H7 (cell line): ENCODE measurements around the gene FAM32A. TPM values are rescaled to one million over a fixed set of nuclear protein-coding genes. Genes with fewer than 3 reads are reported as not detected.

Experiments
- DNase-seq: peaks from one replicate; pipeline ENCODE4 v3.0.0; 2012
- H3K27me3 ChIP-seq: 2 replicates; pipeline ENCODE4 v1.6.0; 2011; ENCODE audit warnings: mild to moderate bottlenecking, low read length; ENCODE audit not compliant: control insufficient read depth, insufficient read depth
- H3K36me3 ChIP-seq: replicated peaks from 2 replicates; pipeline ENCODE4 v1.5.1; 2011; ENCODE audit warnings: low read length; ENCODE audit not compliant: control insufficient read depth, insufficient read depth
- H3K4me3 ChIP-seq: 2 replicates; pipeline ENCODE4 v1.5.1; 2011; ENCODE audit warnings: low read depth, mild to moderate bottlenecking, control low read depth, low read length, moderate library complexity; ENCODE audit not compliant: insufficient read depth
- total RNA-seq: library from RNA; depleted of rRNA; stranded (reverse); fragments of >200 nt; shearing (Covaris generic); gene quantifications from 2 replicates; pipeline ENCODE4 v1.2.3, GENCODE V29; 2014

FAM32A gene
- total RNA-seq, 1 experiment from 2014 or later = 96.9 TPM

DNA sequence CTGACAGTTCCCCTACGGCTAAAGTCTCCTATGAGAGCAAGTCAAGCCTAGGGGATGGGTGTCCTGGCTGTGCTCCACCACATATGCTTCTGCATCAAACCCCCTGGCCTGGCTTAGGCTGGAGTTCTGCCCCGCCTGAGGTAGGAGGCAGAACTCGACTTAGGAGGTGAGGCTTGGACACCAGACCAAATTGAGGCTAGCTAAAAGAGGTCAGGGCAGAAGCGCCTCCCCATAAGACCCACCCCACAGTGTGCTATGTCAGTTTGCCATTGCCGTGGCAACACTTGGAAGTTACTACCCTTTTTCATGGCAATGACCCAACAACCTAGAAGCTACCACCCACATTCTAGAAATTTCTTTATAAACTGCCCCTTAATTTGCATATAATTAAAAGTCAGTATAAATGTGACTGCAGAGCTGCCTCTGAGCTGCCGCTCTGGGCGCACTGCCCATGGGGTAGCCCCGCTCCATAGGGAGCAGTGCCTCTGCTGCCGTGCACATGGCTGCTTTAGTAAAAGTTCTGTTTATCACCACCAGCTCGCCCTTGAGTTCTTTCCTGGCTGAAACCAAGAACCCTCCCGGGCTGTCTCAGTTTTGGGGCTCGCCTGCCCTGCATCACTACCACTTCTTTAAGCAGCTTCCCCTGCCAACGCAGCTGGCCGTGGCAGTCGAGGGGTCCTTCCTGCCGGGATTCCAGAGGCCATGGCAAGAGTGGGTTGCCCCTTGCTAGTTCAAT, 32.7 kb downstream of the FAM32A start:
- H3K36me3 ChIP-seq = no peaks in the 10 kb centered on the region
- H3K27me3 ChIP-seq = no peaks in the 10 kb centered on the region
- DNase-seq = peak; percentile 14
- H3K4me3 ChIP-seq = no peak overlapping the region

DNA sequence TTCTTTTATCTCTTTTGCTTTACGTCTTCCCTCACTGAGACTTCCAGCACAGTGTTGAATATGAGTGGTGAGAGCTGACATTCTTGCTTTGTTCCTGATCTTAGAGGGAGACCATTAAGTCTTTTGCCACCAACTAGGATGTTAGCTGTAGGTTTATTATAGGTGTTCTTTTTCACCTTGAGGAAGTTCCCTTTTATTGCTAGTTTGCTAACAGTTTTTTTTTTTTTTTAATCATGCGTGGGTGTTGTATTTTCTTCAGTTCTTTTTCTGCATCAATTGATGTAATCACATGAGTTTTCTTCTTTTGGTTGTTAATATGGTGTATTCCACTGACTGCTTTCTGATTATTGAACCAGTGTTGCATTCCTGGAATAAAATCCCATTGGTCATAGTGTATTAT, 33.6 kb downstream of the FAM32A start:
- Histone ChIP-seq H3K36me3 (no peaks in the 10 kb centered on the region), H3K4me3 (no peak overlapping the region), H3K27me3 (no peaks in the 10 kb centered on the region)
- DNase-seq = no peak

DNA sequence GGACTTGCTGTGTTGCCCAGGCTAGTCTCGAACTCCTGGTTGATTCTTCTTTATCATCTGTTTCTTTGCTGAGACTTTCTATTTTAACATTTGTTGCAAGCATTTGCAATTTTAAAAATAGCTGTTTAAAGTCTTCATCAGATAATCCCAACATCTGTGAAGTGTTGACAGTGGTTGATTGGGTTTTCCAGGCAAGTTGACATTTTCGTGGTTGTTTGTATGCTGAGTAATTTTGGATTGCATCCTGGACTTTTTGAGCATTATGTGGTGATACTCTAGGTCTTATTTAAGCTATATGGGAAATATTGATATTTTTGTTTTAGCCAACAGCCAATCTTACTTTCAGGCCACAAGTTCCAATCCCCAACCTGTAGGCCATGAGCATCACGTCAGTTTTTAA, 37.6 kb downstream of the FAM32A start:
- DNase-seq = no peak
- Histone ChIP-seq H3K36me3 (no peaks in the 10 kb centered on the region), H3K4me3 (no peak overlapping the region), H3K27me3 (no peaks in the 10 kb centered on the region)

DNA sequence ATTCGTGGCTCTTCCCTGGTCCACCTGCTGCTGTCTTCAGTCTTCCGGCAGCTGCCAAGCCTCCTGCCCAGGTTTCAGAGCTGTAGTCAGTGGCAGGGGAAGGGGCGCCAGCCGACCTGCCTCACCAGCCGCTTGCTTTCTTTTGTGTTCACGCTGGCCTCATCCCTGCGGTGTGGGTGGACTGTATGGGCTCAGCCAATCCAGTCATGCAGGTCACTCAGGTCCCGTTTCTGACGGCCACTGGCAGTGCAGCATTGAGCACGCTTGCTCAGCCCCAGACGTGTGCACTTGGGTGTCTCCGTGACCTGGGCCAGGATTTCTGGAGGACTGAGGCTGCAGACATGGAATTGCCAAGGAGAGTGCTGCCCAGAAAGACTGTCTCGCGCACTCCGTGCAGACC, 38.5 kb downstream of the FAM32A start:
- DNase-seq = no peak
- Histone ChIP-seq H3K4me3 (no peak overlapping the region), H3K27me3 (no peaks in the 10 kb centered on the region), H3K36me3 (no peaks in the 10 kb centered on the region; the same call in 1 of the 2 replicates)

GRCh38 chr19:16224293-16225045, 39.3 kb downstream of the FAM32A start:
- H3K4me3 ChIP-seq = no peak overlapping the region

GRCh38 chr19:16225279-16226183, 40.3 kb downstream of the FAM32A start:
- peak; percentile 29 for DNase-seq
- Histone ChIP-seq H3K36me3 (no peaks in the 10 kb centered on the region; the same call in 1 of the 2 replicates), H3K27me3 (no peaks in the 10 kb centered on the region), H3K4me3 (no peak overlapping the region)

More at GRCh38 chr19:16224293-16225045, 39.3 kb downstream of the FAM32A start:
- Histone ChIP-seq H3K36me3 (no peaks in the 10 kb centered on the region; the same call in 1 of the 2 replicates), H3K27me3 (no peaks in the 10 kb centered on the region)
- peak; percentile 31 for DNase-seq

DNA sequence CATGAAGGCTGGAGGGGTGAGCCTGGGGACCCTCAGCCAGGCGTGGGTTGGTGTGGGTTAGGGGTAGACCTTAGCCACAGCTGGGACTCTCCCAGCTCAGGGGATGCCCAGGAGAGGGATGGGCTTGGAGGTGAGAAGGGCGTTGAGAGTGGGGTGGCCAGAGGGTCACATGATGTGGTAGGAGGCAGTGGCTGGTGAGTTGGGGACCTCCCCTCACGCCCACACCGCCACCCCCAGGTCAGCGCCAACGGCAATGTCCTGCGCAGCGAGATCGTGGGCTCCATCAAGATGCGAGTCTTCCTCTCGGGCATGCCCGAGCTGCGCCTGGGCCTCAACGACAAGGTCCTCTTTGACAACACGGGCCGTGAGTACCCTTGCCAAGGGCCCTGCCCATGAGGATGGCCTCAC, 41.0 kb downstream of the FAM32A start:
- no peaks in the 10 kb centered on the region; the same call in 1 of the 2 replicates for H3K36me3 ChIP-seq
- DNase-seq = no peak
- H3K4me3 ChIP-seq = no peak overlapping the region
- no peaks in the 10 kb centered on the region for H3K27me3 ChIP-seq

DNA sequence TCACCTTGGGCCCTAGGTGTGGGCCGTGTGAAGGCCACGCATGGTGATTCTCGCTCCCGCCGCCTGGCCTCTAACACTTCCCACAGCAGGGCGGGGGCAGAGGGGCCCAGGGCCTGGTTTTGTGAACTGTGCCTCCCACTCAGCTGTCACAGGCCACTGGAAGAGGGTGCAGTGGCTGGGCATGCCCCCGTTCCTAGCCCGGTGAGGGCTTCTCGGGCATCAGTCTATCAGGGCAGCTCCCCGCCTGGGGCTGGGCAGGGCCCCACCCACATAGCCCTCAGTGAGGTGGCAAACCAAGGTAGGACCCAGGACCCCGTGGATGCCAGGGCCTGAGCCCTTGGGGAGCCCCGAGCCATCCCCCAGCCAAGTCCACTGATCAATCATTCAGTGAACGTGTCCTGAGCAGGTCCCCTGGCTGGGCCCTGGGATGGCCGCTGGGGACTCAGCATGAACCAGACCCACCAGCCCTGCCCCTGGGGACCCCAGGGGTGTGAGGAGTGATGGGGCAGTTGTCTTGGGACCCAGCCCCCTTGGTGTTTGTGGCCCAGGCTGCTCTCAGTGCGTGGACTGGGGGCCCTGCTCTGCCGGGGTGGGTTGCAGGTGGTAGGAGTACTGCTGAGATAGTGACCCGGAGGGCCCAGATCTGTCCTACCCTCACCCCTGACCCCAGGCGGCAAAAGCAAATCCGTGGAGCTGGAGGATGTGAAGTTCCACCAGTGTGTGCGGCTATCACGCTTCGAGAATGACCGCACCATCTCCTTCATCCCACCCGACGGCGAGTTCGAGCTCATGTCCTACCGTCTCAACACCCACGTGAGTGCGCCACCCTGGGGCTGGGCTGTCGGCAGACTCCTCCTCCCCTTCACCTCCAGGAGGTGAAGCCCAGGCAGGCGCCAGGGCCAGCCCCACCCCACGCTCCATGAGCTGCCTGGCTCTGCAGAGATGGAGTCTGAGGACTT, 41.9 kb downstream of the FAM32A start:
- Histone ChIP-seq H3K36me3 (no peaks in the 10 kb centered on the region; the same call in 1 of the 2 replicates), H3K4me3 (no peak overlapping the region)

DNA sequence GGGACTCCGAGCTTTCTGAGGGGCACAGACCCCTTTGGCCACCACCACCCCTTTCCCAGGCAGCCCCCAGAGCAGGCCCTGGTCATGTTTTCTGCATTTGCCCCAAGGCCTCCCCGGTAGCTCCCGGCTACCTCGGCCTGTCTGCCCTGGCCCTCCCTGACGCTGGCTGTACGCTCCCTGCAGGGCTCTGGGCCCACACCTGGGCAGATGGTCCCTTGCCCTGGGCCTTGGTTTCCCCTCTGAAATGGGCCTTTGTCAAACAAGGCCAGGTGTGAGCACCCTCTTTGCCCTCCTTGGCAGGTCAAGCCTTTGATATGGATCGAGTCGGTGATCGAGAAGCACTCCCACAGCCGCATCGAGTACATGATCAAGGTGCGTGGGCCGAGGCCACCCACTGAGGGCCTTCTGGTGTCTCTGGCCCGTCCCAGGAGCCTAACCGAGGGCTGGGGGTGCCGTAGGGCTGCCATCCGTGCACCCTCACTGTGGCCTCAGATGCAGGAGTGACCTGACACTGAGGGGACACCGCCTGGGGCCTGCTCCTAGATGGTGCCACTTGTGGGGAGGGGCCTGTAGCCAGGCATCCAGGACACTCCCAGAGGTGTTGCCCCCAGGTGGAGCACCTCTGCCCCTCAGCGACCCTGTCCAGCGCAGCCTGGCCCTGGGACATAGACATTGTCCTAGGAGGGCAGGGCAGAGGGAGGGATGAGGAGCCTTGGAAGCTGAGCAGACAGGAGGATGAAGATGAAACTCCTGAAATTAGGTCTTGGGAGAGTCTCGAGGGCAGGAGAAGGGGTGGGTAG, 42.8 kb downstream of the FAM32A start:
- Histone ChIP-seq H3K27me3 (no peaks in the 10 kb centered on the region), H3K4me3 (no peak overlapping the region), H3K36me3 (no peaks in the 10 kb centered on the region; the same call in 1 of the 2 replicates)
- no peak for DNase-seq

More for the DNA sequence above, 41.9 kb downstream of the FAM32A start:
- H3K27me3 ChIP-seq = no peaks in the 10 kb centered on the region
- peak; percentile 33 for DNase-seq

DNA sequence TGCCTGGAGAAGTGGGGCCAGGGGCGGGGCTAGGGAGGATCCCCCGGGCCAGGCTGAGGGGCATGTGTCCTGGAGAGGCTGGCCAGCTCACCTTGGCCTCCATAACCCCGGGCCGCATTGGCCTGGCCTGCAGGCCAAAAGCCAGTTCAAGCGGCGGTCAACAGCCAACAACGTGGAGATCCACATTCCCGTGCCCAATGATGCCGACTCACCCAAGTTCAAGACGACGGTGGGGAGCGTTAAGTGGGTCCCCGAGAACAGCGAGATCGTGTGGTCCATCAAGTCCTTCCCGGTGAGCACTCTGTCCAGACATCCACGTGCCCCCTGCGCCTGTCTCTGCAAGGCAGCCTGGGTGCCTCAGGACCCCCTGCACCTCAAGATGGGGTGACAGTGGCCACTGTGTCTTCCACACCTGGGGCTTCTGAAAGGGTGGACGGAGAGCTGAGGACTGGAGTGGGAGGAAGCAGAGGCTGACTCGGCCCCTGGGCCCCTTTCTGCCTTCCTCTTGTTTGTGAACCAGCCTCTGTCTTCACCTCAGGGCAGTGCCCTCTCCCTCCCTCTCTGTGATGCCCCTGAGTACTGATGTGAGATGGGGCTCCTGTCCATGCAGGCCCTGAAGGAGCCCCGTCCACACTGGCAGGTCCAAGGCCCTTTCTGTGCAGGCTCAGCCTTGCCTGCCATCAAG, 43.6 kb downstream of the FAM32A start:
- no peak overlapping the region for H3K4me3 ChIP-seq
- peak; percentile 35 for DNase-seq
- H3K36me3 ChIP-seq = no peaks in the 10 kb centered on the region; the same call in 1 of the 2 replicates
- H3K27me3 ChIP-seq = no peaks in the 10 kb centered on the region

- no peak overlapping the region for H3K4me3 ChIP-seq
- DNase-seq = peak; percentile 31
- H3K36me3 ChIP-seq = no peaks in the 10 kb centered on the region; the same call in 1 of the 2 replicates
- H3K27me3 ChIP-seq = no peaks in the 10 kb centered on the region
Measured at GRCh38 chr19:16229322-16229641, 44.1 kb downstream of the FAM32A start.

GRCh38 chr19:16232127-16232526, 46.9 kb downstream of the FAM32A start:
- H3K27me3 ChIP-seq = no peaks in the 10 kb centered on the region
- peak; percentile 18 for DNase-seq
- H3K4me3 ChIP-seq = no peak overlapping the region
- H3K36me3 ChIP-seq = no peaks in the 10 kb centered on the region; the same call in 1 of the 2 replicates
